Right lobe of liver (tissue), 6 donors: ENCODE measurements around the gene SENP2. TPM values are rescaled to one million over a fixed set of nuclear protein-coding genes. Genes with fewer than 3 reads are reported as not detected.
"Not testable (repeated sequence)": the region's sequence is repeated elsewhere in the genome, so short reads cannot be mapped to it uniquely, and the experiment has no call there.

Experiments
- ATAC-seq, 4 donors: fragments of 200-7000 bp; cut with Tn5 transposase; one replicate each; pipeline ENCODE4 v1.9.1; 2020; ENCODE audit warnings: mild to moderate bottlenecking in 4 of 4, moderate library complexity in 4 of 4
- DNase-seq, 3 donors: peaks; one replicate each; pipeline ENCODE4 v3.0.0-alpha.2; 2020
- H3K27ac ChIP-seq, 3 donors: fragments of 200-600 bp; one replicate each; pipeline ENCODE4 v1.8.0; 2022
- H3K27me3 ChIP-seq, 2 donors: fragments of 200-600 bp; one replicate each; pipeline ENCODE4 v1.8.0; 2022
- H3K36me3 ChIP-seq, 4 donors: fragments of 200-600 bp; sonication (generic) in 1 of 4; one replicate each; pipeline versions ENCODE4 v1.5.1 to v1.8.0; 2017 to 2022; ENCODE audit warnings: control low read depth in 1 of 4
- H3K4me1 ChIP-seq, 4 donors: fragments of 200-600 bp; sonication (generic) in 1 of 4; one replicate each; pipeline versions ENCODE4 v1.5.1 to v1.8.0; 2017 to 2022; ENCODE audit warnings: control low read depth in 1 of 4
- H3K4me3 ChIP-seq, 3 donors: fragments of 200-600 bp; one replicate each; pipeline ENCODE4 v1.8.0; 2022
- H3K9me3 ChIP-seq, 4 donors: fragments of 200-600 bp; sonication (generic) in 1 of 4; one replicate each; pipeline versions ENCODE4 v1.5.1 to v1.8.0; 2017 to 2022; ENCODE audit warnings: control low read depth in 1 of 4
- CTCF ChIP-seq, 4 donors: fragments of 200-600 bp in 3 of 4; fragments of 450-650 bp in 1 of 4; IDR thresholded peaks; one replicate each; pipeline versions ENCODE4 v1.5.1 to v1.8.0; 2016 to 2022; ENCODE audit warnings: antibody characterized with exemption in 4 of 4, mild to moderate bottlenecking in 2 of 4
- POLR2A ChIP-seq: fragments of 450-650 bp; IDR thresholded peaks from one replicate; pipeline ENCODE4 v1.6.1; 2017; ENCODE audit warnings: antibody characterized with exemption, mild to moderate bottlenecking
- WGBS: methylation state at CpG from one replicate; pipeline ENCODE4 v1.1.6; 2018; ENCODE audit warnings: low coverage, low lambda C conversion rate; ENCODE audit not compliant: insufficient coverage; ENCODE audit errors: missing lambda C conversion rate; 5-methylcytosine and 5-hydroxymethylcytosine counted together
- intact Hi-C, 2 donors: fragments of 100-400 bp; cut with DNase I; formaldehyde crosslinking; loops; one replicate each; pipeline versions ENCODE4 v1.11.2 to v1.14.1; 2022
- total RNA-seq, 6 experiments: library from RNA; depleted of rRNA in 2 of 6; stranded (reverse); fragments of >200 nt in 2 of 6; fragmentation: NEBNext Ultra II Directional in 3 of 6; extraction: Animal tissue kit (Norgen Biotek cat#: 25700) in 3 of 6; gene quantifications; one replicate each; pipeline versions ENCODE4 v1.1.0 to v1.2.4, GENCODE V29; 2016 to 2023
- donor health status: DM: no; HTN: yes; CAD: no.
- donor health status: DM: no; HTN: no; CAD: no.
- donor health status: DM: no; HTN: no; CAD: no.
- donor health status: DM: no; HTN: yes; CAD: no.
- donor health status: DM: no; HTN: yes; CAD: no.

SENP2 gene
- total RNA-seq, 6 experiments from 2014 or later = 7.8 to 26.8 (median 17.8) TPM

- intact Hi-C loops = no loop called here
- ATAC-seq (no peak), DNase-seq (peak in 1 of 3 donors; percentile 1)
- Histone ChIP-seq H3K27me3 (no peaks in the 10 kb centered on the region), H3K4me3 (no peak overlapping the region), H3K4me1 (no peaks in the 10 kb centered on the region), H3K27ac (no peak overlapping the region), H3K36me3 (no peaks in the 10 kb centered on the region), H3K9me3 (no peaks in the 10 kb centered on the region)
- TF ChIP-seq CTCF (IDR thresholded peaks at IDR 0.05) (no peak), POLR2A (no peak)
- 46% methylated on average over 3 of the region's 3 CpGs for WGBS
These were observed 51.3 kb downstream of the SENP2 start for GRCh38 chr3:185637388-185637787.

- 91% methylated on average over 4 of the region's 11 CpGs for WGBS
- H3K36me3 ChIP-seq, ATAC-seq, H3K27me3 ChIP-seq, H3K4me1 ChIP-seq, DNase-seq, H3K9me3 ChIP-seq, H3K4me3 ChIP-seq, intact Hi-C loops, H3K27ac ChIP-seq: not testable (repeated sequence)
These were observed 52.6 kb downstream of the SENP2 start for GRCh38 chr3:185638651-185639050.

- no peak for TF ChIP-seq POLR2A
- no peak for TF ChIP-seq CTCF (IDR thresholded peaks at IDR 0.05)
- no peak overlapping the region for H3K4me3 ChIP-seq
- ATAC-seq (no peak), DNase-seq (no peak)
- H3K4me1 ChIP-seq = no peaks in the 10 kb centered on the region
- WGBS = 71% methylated on average over 7 of the region's 7 CpGs
- no peaks in the 10 kb centered on the region for H3K36me3 ChIP-seq
- no peaks in the 10 kb centered on the region for H3K27me3 ChIP-seq
- intact Hi-C loops = no loop called here
- H3K27ac ChIP-seq = no peak overlapping the region
- H3K9me3 ChIP-seq = no peaks in the 10 kb centered on the region
These were observed 53.6 kb downstream of the SENP2 start for GRCh38 chr3:185639632-185640206.

- TF ChIP-seq CTCF (IDR thresholded peaks at IDR 0.05) = no peak
- no peak for TF ChIP-seq POLR2A
- no peaks in the 10 kb centered on the region for H3K36me3 ChIP-seq
- no peak overlapping the region for H3K27ac ChIP-seq
- no peak for ATAC-seq
- no peaks in the 10 kb centered on the region for H3K9me3 ChIP-seq
- WGBS = 74% methylated on average over 2 of the region's 2 CpGs
- intact Hi-C loops = no loop called here
- DNase-seq = no peak
- H3K4me3 ChIP-seq = no peak overlapping the region
- H3K27me3 ChIP-seq = no peaks in the 10 kb centered on the region
- no peaks in the 10 kb centered on the region for H3K4me1 ChIP-seq
These were observed 54.2 kb downstream of the SENP2 start for GRCh38 chr3:185640308-185640707.

GRCh38 chr3:185645191-185645590 is 59.1 kb downstream of the SENP2 start:
- ATAC-seq, H3K27ac ChIP-seq, DNase-seq, intact Hi-C loops, H3K9me3 ChIP-seq, H3K4me3 ChIP-seq, H3K27me3 ChIP-seq, H3K4me1 ChIP-seq, H3K36me3 ChIP-seq: not testable (repeated sequence)
- WGBS = 66% methylated on average over 9 of the region's 17 CpGs
